Measurements from ENCODE around the gene SPRR5. TPM values are rescaled to one million over a fixed set of nuclear protein-coding genes. Genes with fewer than 3 reads are reported as not detected.

Gene SPRR5, protein sequence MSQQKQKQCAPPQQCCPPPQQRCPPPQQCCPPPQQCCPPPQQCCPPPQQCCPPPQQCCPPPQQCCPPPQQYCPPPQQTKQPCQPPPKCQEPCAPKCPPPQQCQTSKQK
- not detected in 2 replicates for total RNA-seq

DNA sequence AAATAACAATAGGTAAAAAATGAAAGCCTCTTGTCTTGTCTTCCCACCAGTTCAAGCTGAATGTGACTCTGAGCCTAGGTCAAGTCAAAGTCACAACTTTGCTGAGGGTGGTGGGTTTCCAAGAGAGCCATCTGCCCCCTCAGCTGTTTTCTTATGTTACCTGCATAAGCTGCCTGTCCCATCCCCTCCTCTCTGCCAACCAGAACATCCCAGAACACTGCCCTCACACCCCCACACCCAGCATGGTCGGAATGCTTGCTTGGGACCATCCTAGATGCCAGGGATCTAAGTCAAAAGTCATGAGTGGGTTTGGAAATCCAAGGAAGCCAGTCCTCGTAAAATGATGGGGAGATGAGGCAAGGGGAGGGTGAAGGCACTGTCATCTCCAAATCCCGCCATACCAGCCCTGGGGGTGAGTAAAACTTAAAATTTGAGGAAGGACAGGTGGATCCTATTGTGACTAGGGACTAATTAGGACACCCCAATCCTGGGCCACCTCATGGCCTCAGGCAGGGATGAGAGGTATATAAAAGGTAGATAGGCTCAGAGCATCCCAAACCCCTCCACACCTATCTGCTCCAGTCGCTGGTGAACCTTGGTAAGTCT is at the start of gene SPRR5:
TSS of gene SPRR5 (plus strand) at position 556 of the 606 bp plus-strand sequence. CDS start 1,349 bp downstream, outside the sequence.

DNA sequence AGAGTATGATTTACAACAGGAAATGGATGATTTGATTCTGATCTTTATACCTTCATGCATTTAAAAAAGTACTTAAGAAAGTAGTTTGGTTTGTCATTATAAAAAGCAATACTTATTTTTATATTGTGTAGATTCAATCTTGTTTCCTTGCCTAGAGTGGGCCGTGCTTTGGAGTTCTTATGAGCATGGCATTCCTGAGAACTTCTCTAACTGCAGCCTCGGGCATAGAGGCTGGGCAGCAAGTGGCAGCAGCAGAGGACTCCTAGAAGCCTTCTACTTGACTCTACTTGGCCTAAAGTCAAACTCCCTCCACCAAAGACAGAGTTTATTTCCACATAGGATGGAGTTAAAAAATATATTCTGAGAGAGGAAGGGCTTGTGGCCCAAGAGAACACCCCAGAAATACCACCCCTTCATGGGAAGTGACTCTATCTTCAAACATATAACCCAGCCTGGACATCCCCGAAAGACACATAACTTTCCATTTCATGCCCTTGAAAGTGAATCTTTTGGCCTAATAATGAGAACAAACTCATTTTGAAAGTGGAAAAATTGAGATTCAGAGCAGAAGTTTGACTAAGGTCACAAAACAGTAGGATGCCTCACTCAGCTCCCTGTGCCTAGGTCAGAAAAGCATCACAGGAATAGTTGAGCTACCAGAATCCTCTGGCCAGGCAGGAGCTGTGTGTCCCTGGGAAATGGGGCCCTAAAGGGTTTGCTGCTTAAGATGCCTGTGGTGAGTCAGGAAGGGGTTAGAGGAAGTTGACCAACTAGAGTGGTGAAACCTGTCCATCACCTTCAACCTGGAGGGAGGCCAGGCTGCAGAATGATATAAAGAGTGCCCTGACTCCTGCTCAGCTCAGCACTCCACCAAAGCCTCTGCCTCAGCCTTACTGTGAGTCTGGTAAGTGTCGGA is 39.1 kb upstream of the SPRR5 start, which contains the start of gene IVL:
TSS of gene IVL (plus strand) at position 861 of the 916 bp plus-strand sequence. CDS start 1,252 bp downstream, outside the sequence.

DNA sequence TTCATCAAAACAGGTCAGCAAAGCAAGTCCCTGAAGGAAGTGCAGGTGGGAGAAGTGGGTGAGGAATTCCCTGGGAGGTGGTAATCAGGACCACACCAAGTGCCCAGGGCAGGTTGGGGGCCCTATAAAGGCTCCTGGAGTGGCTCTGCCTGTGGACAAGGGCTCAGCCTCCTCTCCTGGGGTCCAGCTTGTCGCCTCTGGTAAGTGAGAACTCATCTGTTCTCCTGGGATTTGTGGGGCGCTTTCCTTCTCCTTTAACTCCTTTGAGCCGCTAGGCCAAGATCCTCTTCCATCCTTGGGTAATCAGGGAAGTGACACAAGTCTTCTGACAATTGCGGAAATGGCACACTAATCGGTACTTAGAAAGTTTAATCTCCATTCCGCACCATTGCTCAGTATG is 23.5 kb downstream of the SPRR5 start, which contains the start of gene SPRR4:
TSS of gene SPRR4 (plus strand) at position 154 of the 400 bp plus-strand sequence. CDS start 1,243 bp downstream, outside the sequence.

DNA sequence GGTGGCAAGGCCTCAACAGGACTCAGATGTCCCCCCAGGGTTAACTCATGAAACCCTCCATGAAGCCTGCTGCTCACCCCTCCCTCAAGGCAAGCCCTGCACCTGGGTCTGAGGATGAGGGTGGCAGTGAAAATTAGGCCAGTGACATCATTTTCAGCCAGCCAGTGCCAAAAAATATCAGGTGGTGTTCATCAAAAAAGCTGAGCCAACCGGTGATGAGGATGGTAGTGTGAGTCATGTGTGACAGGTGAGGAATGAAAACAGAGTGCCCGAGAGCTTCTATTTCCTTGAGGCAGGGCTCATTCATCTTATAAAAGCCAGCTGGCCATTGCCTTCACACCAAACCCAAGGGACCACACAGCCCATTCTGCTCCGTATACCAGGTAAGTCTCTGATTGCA is 36.7 kb downstream of the SPRR5 start, which contains the start of gene SPRR1A:
TSS of gene SPRR1A (plus strand) at position 339 of the 400 bp plus-strand sequence. CDS start 1,150 bp downstream, outside the sequence.

Other genes starting within 250 kb of the SPRR5 start
- not detected in 2 replicates for gene LCE2A, start 248.9 kb upstream of the SPRR5 start, total RNA-seq
- gene LCE4A, start 239.0 kb upstream of the SPRR5 start, total RNA-seq, result not detected in 2 replicates
- not detected in 2 replicates for gene KPRP, start 189.2 kb upstream of the SPRR5 start, total RNA-seq
- gene LCE1F, start 172.1 kb upstream of the SPRR5 start, total RNA-seq, result not detected in 2 replicates
- gene LCE1E, start 160.9 kb upstream of the SPRR5 start, total RNA-seq, result not detected in 2 replicates
- not detected in 2 replicates for gene LCE1D, start 150.5 kb upstream of the SPRR5 start, total RNA-seq
- not detected in 2 replicates for gene LCE1C, start 140.6 kb upstream of the SPRR5 start, total RNA-seq
- gene LCE1B, start 135.2 kb upstream of the SPRR5 start, total RNA-seq, result not detected in 2 replicates
- gene LCE1A, start 119.7 kb upstream of the SPRR5 start, total RNA-seq, result not detected in 2 replicates
- not detected in 2 replicates for gene LCE6A, start 104.3 kb upstream of the SPRR5 start, total RNA-seq
- gene LCE7A, start 87.2 kb upstream of the SPRR5 start, total RNA-seq, result not detected in 2 replicates
- not detected in 2 replicates for gene SMCP, start 68.9 kb upstream of the SPRR5 start, total RNA-seq
- not detected in 2 replicates for gene IVL, start 38.7 kb upstream of the SPRR5 start, total RNA-seq
- not detected in 2 replicates for gene SPRR4, start 23.4 kb downstream of the SPRR5 start, total RNA-seq
- not detected in 2 replicates for gene SPRR1A, start 36.9 kb downstream of the SPRR5 start, total RNA-seq
- not detected in 2 replicates for gene SPRR3, start 54.5 kb downstream of the SPRR5 start, total RNA-seq
- not detected in 2 replicates for gene SPRR1B, start 84.0 kb downstream of the SPRR5 start, total RNA-seq
- not detected in 2 replicates for gene SPRR2D, start 93.9 kb downstream of the SPRR5 start, total RNA-seq
- gene SPRR2A, start 110.3 kb downstream of the SPRR5 start, total RNA-seq, result not detected in 2 replicates
- gene SPRR2B, start 124.4 kb downstream of the SPRR5 start, total RNA-seq, result not detected in 2 replicates
- gene SPRR2E, start 147.3 kb downstream of the SPRR5 start, total RNA-seq, result not detected in 2 replicates
- not detected in 2 replicates for gene SPRR2F, start 166.3 kb downstream of the SPRR5 start, total RNA-seq
- not detected in 2 replicates for gene SPRR2G, start 203.7 kb downstream of the SPRR5 start, total RNA-seq

Data from bladder microvascular endothelial cell (primary cell).